GM12892 (cell line): ENCODE results near the gene ADH6.

Experiments
- DNase-seq: peaks from one replicate; pipeline ENCODE4 v3.0.0; 2011; ENCODE audit not compliant: insufficient read length
- FAIRE-seq: peaks from 2 replicates; lab custom pipeline; 2011; peaks lifted over from hg19 to GRCh38; lab: Jason Lieb, UNC
- POLR2A ChIP-seq: IDR thresholded peaks from 2 replicates; pipeline ENCODE4 v1.6.1; 2011; ENCODE audit warnings: low read depth, low read length, control low read depth
- POLR2AphosphoS5 ChIP-seq: IDR thresholded peaks from 2 replicates; pipeline ENCODE4 v1.6.1; 2011; ENCODE audit warnings: low read depth, low read length, control low read depth
- TAF1 ChIP-seq: IDR thresholded peaks from 2 replicates; pipeline ENCODE4 v1.6.1; 2011; ENCODE audit warnings: low read depth, mild to moderate bottlenecking, control low read depth, low read length, borderline replicate concordance

Gene ADH6

GRCh38 chr4:99185581-99185980 lies 33.5 kb downstream of the ADH6 start:
- DNase-seq (no peak), FAIRE-seq (no peak)
- TF ChIP-seq TAF1 (no peak), POLR2A (no peak), POLR2AphosphoS5 (no peak)

GRCh38 chr4:99180382-99181070 lies 38.5 kb downstream of the ADH6 start:
- FAIRE-seq (no peak), DNase-seq (no peak)
- TF ChIP-seq POLR2AphosphoS5: no peak
- TF ChIP-seq POLR2A: no peak
- no peak for TF ChIP-seq TAF1

GRCh38 chr4:99179626-99180025 lies 39.4 kb downstream of the ADH6 start:
- TF ChIP-seq TAF1 (no peak), POLR2AphosphoS5 (no peak), POLR2A (no peak)
- FAIRE-seq: no peak
- DNase-seq: no peak

GRCh38 chr4:99179178-99179577 lies 39.9 kb downstream of the ADH6 start:
- FAIRE-seq: no peak
- TF ChIP-seq TAF1: no peak
- TF ChIP-seq POLR2A: no peak
- no peak for TF ChIP-seq POLR2AphosphoS5

GRCh38 chr4:99166544-99166943 lies 52.5 kb downstream of the ADH6 start:
- DNase-seq (no peak), FAIRE-seq (no peak)
- TF ChIP-seq POLR2AphosphoS5 (no peak), TAF1 (no peak), POLR2A (no peak)

More at GRCh38 chr4:99179178-99179577, 39.9 kb downstream of the ADH6 start:
- no peak for DNase-seq

GRCh38 chr4:99165978-99166377 lies 53.1 kb downstream of the ADH6 start:
- no peak for DNase-seq
- TF ChIP-seq TAF1 (no peak), POLR2A (no peak), POLR2AphosphoS5 (no peak)
- no peak for FAIRE-seq

GRCh38 chr4:99161373-99162099 lies 57.5 kb downstream of the ADH6 start:
- DNase-seq: no peak
- TF ChIP-seq POLR2A (no peak), TAF1 (no peak)

GRCh38 chr4:99159699-99160098 lies 59.3 kb downstream of the ADH6 start:
- DNase-seq: no peak
- TF ChIP-seq POLR2AphosphoS5: no peak
- TF ChIP-seq TAF1: no peak
- TF ChIP-seq POLR2A: no peak
- FAIRE-seq: no peak

More at GRCh38 chr4:99161373-99162099, 57.5 kb downstream of the ADH6 start:
- FAIRE-seq: no peak

GRCh38 chr4:99157478-99157935 lies 61.5 kb downstream of the ADH6 start:
- DNase-seq: no peak
- no peak for FAIRE-seq
- TF ChIP-seq POLR2A (no peak), POLR2AphosphoS5 (no peak), TAF1 (no peak)

- no peak for TF ChIP-seq POLR2AphosphoS5
- DNase-seq: no peak
- FAIRE-seq: no peak
Measured at GRCh38 chr4:99156992-99157391, 62.1 kb downstream of the ADH6 start.

- FAIRE-seq (no peak), DNase-seq (no peak)
- TF ChIP-seq POLR2A: no peak
- no peak for TF ChIP-seq TAF1
- TF ChIP-seq POLR2AphosphoS5: no peak
Measured at GRCh38 chr4:99154658-99155342, 64.2 kb downstream of the ADH6 start.
